ENCODE results near the gene IRF2. TPM values are rescaled to one million over a fixed set of nuclear protein-coding genes. Genes with fewer than 3 reads are reported as not detected.

Gene IRF2
- total RNA-seq, 1 donor from 2014 or later: 35.2 TPM

DNA sequence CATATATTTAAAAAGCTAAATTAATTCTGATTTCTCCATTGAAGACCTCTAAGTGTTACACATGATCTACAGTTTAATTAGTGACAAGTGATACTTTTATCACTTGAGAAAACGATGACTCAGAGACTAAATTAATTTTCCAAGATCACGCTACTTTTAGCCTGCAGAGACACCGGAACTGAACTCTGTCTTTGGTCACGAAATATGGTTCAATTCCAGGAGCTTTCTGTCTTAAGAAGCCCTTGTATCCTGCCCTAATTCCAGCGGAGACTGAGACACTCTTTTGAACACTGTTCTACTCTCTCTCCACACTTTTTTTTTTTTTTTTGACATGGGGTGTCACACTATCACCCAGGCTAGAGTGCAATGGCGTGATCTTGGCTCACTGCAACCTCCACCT lies 63.6 kb downstream of the IRF2 start:
- DNase-seq (ENCODE audit: extremely low read depth, low read depth, low spot score): no peak

DNA sequence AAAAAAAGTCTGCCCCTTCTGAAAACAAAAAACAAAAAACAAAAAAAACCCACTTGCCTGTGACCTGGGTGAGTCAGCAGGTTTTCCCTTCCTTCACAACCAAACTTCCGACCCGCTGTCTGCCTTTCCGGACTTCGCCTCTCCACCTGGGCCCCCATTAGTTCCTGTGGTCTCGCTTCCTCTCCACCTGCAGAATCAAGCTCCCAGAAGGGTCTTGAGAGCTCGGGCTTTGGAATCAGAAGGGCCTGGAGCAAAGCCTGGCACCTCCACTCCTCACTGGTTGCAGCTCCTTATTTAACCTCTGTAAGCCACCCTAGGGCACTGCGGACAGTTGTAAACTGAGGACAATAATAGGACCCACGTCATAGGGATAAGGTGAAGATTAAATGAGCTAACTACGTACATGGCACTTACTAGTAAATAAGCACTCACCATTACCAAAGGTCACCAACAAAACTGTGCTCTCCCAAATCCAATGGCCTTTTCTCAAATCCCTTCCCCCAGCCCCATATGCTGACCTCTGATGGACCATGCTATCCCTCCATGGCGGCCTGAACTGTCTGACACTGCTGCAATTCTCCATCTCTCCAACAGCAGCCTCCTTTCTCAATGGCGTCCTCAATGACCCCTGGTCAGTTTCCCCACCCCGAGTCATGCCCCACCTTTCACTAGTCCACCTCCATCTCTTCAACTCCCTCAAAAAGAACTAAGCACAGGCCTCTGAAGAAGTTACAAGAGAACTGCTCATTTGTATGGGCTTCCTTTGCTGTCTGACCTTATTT lies 64.2 kb downstream of the IRF2 start:
- DNase-seq (ENCODE audit: extremely low read depth, low read depth, low spot score): no peak

DNA sequence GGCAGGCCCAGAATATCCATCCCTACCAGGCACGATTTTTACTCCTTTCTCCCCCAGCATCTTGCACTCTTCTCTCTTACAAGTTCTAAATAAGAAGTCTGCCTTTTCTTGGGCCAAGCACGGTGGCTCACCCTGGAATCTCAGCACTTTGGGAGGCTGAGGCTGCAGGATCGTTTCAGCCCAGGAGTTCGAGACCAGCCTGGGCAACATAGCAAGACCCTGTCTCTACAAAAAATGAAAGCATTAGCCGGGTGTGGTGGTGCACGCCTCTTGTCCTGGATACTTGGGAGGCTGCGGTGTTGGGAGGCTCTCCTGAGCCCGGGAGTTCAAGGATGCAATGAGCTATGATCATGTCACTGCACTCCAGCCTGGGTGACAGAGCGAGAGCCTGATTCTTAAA lies 64.8 kb downstream of the IRF2 start:
- no peak for DNase-seq (ENCODE audit: extremely low read depth, low read depth, low spot score)

DNA sequence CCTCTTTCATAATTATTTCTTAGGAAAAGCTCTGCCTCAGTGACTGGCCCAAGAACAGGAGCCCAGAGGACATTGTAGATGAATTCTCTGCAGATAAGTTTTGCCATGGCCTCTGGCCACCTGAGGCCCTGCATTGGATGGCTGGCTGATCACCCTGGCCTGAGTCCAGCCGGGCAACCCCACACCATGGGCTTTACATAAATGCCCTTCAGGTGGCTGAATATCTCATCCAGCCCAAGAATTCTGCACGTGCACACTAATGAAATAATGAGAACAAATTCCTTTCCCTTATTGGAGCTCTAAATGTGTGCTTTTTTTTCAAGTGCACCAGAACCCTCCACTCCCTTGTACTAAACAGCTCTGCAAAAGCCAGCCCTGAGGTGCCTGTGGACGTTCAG lies 65.7 kb downstream of the IRF2 start:
- no peak for DNase-seq (ENCODE audit: extremely low read depth, low read depth, low spot score)

DNA sequence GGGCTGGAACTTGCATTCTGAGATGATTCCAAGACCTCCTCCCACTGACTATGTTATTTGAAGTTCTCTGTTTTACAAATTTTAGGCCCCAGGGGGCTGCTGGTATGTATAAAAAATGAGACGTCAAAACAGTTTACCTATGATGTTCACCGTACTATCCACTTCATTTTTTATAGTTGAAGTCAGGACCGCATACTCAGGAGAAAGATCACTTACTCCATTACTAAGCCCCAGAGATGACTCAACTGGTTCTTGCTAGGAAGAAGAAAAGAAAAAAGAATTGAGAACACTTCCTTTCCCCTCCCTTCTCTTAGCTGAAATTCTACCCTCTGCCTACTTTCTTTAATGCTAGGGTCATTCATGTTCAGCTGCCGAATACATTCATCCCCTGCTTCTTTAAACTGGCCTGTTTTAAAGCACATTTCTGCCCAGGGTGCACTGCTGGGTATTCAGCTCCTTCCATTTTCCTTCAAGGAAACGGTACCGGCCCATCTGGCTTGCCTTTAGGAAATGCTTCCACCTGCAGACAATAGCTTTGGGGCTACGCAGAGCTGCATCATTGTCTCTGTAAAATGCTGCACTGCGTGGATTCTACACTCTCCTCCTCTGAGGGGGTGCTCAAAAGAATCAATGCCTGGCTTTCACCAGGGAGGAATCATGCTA lies 66.2 kb downstream of the IRF2 start:
- no peak for DNase-seq (ENCODE audit: extremely low read depth, low read depth, low spot score)

DNA sequence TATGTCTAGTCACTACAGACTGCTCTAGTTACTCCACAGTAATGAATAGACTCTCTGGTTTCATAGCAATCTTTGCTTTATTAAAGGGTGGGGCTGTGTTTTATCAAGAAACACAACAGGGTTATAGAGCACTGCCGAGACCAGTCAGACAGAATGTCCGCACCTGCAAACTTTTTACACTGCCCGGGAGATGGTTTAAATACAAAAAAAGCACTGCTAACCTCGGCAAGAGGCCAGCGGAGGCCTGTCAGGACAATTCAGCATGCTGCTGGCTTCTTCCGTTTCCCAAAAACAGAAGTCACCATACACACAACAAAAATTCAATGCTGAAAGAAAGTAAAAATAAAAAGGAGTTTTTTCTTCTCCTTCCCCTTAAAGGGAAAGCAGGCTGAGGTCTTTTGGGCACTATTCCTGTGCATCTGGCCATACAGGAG lies 67.4 kb downstream of the IRF2 start:
- DNase-seq (ENCODE audit: extremely low read depth, low read depth, low spot score): no peak

DNA sequence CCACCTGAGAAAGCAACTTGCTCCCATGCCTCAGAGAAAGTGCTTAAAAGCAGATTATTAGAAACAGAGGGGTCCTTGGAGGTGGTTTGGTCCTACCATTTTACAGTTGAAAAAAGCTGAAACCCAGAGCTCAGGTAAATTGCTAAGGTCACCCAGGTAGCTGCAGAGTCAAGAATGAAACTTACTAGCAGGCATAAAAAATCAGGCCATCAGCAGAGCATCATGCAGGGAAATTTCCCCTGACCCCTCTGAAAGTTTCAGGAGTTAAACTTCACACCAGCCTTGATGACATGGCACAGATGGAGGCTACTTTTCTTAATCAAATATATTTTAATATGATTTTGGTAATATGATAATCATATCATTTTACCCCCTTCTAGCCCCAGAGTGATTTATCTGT lies 70.3 kb downstream of the IRF2 start:
- no peak for DNase-seq (ENCODE audit: extremely low read depth, low read depth, low spot score)

DNA sequence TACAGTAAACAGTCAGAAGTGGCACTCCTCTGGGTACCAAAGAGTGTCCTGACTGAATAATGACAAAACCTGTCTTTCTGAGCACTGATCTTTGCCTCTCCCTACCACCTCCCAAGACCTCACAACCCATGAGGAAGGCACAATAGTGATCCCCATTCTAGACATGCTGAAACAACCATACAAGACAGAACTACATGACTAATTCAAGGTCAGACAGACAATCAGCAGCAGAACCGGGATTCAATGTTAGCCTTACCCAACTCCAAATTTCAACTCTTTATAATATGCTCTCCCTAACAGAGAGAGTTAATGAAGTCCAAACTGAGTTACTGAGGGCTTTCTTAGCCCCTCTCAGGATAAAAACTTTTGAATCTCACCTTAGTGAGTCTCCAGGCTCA lies 71.0 kb downstream of the IRF2 start:
- no peak for DNase-seq (ENCODE audit: extremely low read depth, low read depth, low spot score)

DNA sequence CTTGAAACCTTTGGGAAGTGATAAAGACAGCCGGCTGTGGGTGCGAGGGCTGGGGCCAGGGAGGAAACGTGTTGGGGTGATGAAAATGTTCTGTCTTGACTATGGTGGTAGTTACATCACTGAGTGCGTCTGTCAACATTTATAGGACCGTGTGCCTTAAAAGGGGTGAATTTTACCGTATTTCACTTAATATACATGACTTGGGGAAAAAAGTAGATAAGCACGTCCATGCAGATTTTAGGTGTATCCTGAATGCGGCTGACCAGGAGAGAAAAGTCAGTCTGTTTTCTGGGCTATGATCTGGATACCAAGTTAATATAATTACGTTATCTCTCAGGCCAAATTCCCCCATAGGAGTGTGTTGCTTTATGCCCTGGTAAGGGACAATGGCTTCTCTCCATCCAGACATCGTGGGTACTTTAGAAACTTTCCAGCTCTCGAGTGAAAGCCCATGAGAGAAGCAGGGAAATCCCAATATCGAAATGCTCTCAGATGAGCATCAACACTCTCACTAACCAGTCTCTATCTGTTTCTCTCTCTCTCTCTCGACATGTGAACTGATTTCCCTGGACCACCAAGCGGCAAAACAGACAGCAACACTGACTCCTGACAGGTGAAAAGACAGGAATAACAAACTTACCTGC lies 71.5 kb downstream of the IRF2 start:
- no peak for DNase-seq (ENCODE audit: extremely low read depth, low read depth, low spot score)

DNA sequence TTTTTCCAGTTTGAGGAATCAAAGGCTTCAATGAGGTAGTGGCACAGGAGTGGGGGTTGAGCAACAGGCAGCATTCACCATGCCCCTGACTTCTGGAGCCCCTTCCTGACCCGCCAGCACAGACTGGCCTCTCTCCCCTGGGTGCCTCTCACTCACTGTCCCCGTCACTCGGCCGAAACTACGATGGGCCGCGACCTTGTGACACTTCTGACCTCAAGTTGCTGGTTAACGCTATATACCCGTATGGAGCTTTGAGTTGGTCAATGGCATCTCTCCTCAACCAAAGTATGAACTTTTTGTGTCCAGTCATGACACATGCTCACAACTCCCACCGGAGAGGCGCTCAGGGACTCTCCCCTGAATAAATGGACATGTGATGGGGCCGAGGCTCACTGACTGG lies 72.1 kb downstream of the IRF2 start:
- DNase-seq (ENCODE audit: extremely low read depth, low read depth, low spot score): no peak

DNA sequence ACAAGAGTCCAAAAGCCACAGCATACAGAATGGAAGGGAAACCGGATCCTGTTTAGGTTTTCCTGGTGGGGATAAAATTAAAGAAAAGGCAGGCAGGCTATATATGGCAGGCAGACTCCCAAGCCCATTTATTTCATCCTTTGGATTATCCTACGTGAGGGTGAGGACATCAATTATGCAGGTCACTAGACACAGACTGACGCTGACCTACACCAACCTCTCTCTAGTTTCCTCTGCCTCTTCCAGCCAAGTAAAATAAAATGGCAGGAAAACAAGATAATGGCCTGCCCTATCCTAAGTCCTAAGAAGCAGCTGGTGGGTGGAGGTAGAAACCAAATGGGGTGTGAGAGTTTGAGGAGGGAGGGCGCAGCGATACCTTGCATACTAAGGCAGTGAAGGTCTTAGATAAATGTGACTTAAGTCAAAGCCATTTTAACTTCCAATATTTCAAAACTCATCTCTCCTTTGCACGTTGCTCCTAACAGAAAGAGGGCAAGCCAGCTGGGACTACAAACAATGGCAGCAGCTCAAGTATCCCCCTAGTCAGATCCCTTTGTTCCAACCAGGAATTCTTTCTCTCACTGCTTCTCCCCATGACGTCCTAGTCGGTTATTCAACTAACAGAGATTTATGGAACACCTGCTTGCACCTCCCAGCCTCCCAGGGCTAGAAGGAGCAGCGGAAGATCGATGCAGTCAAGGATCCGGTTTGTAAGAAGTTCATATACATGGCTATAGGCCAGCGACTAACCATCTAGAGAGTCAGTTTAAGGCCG lies 72.8 kb downstream of the IRF2 start:
- no peak for DNase-seq (ENCODE audit: extremely low read depth, low read depth, low spot score)

DNA sequence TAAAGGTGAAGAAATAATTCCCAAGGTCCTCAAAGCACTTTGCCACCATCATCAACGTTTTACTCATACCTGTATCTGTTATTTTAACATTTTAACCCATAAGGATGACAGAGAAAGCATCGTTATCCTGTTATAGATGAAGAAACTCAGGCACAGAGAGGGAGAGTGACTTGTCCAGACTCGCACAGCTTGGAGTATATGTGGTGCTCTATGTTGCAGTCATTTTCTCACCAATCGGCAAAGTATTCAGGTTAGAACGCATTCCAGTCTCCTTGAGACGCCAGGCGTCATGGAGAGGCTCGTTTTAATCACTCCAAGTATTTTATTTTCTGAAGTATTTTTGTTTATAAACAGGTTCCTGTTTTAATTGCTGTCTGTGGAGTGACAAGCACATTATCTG lies 73.5 kb downstream of the IRF2 start:
- no peak for DNase-seq (ENCODE audit: extremely low read depth, low read depth, low spot score)

DNA sequence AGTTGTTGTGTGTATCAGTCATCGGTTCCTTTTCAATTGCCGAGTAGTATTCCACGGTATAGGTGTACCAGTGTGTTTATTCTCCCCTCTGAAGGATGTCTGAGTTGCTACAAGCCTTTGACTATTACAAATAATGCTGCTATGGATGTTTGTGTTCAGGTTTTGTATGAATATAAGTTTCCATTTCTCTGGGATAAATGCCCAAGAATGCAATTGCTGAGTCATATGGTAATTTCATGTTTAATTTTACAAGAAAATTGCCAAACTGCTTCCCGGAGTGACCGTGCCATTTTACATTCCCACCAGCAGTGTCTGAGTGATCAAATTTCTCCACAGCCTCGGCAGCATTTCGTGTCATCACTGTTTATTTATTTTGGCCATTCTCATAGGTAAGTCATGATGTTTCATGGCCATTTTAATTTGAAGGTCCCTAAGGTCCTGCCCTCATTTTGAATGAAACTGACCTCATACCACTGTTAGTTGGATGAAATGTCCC lies 73.9 kb downstream of the IRF2 start:
- no peak for DNase-seq (ENCODE audit: extremely low read depth, low read depth, low spot score)

DNA sequence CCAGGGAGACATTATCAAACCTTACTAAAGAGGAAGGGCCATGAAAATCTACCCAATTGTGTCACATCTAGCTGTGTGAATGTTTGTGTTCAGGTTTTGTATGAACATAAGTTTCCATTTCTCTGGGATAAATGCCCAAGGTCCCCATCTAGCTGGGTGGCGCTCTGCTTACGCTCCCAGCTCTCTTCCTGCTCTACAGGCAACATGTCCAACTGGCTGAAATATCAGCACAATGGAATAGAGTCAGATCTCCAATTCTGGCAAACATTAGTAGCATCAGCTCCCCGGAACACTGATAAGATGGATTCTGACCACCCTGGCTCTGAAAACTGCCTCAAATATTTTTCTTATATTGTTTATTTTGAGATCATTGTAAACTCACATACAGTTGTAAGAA lies 74.8 kb downstream of the IRF2 start:
- DNase-seq (ENCODE audit: extremely low read depth, low read depth, low spot score): no peak

DNA sequence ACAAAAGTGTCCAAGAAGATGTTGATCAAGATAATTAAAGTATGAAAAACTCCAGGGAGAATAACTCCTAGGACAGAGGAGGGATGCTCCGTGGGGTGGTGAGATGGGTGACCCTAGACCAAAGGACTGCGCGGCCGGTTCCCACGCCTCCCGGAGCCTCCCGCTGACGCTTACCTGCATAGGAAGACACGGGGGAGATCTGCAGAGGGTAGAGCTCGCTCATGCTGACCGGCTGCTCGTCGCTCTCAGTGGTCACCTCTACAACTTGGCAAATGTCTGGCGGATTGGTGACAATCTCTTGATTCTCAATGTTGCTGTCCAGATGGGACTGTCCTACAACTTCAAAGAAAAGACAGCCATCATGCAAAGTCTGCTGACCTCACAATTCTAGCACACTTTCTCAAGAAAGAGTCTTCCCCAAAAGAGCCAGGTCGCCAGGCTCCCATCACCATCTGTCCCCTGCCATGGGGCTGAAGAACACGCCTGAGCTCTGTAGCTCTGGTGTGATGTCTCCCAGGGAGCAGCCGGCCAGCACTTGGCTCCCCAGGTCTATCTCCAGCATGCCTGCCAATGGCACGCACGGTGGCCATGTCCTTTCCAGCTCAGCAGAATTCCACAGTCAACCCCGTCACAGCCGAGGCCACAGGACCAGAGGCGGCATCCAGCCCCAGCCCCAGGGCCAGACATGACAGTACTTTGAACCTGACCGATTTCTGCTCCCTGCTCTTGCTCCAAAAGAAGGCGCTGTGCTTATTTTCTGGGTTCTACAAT lies 75.4 kb downstream of the IRF2 start:
- no peak for DNase-seq (ENCODE audit: extremely low read depth, low read depth, low spot score)

DNA sequence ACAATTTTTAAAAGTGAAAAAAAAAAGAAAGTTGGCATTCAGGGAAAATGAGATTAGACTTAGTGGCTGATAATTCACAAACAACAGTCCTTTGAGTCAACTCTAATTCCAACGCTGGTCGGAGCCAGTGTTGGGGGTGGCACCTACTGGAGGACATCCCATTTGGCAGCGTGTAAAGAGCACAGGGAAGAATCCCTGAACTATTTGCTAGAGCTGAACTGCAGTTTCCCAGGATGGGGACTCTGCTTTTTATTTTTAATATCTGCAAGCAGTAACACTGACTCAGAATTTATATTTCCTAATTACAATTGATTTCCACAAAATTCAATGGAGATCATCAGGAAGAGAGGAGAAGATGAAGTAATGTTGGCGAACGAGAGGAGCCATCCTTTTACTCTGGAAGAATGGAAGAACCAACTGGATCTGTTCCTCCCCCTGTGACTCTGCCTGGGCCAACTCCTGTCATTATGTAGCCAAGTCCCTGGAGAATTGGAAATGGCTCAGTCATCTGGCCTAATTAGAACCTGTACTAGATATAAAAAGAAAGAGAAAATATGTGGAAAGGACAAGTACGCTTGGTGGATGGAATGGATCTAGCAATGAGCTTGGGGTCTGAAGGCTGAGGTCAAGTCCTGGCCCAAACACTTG lies 76.7 kb downstream of the IRF2 start:
- no peak for DNase-seq (ENCODE audit: extremely low read depth, low read depth, low spot score)

DNA sequence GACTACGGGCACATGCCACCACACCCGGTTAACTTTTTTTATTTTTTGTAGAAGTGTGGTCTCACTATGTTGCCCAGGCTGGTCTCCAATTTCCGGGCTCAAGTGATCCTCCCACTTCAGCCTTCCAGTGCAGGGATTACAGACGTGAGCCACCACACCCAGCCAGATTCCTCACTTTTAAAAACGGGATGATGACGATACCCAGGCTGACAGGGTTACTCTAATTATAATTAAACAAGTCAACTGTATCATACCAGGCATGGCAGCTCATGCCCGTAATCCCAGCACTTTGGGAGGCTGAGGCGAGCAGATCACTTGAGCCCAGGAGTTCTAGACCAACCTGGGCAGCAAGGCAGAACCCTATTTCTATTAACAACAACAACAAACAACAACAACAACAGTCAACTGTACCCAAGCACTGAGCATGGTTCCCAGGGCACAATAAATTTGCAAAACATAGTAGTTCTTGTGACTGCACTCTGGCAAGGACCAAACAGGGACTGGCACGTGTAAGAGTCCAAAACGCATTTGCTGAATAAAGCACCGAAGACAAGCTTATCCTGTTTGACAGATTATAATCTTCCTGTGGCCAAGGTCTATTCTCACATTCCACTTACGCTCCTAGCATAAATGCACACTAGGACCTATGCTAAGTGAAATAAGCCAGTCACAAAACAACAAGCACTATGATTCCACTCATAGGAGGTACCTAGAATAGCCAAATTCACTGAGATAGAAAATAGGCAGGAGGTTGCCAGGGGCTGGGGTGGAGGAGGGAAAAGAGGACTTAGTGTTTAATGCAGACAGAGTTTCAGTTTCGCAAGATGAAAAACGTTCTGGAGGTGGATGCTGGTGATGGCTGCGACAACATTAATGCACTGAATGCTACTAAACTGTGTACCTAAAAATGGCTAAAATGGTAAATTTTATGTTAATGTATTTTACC lies 77.5 kb downstream of the IRF2 start:
- no peak for DNase-seq (ENCODE audit: extremely low read depth, low read depth, low spot score)

DNA sequence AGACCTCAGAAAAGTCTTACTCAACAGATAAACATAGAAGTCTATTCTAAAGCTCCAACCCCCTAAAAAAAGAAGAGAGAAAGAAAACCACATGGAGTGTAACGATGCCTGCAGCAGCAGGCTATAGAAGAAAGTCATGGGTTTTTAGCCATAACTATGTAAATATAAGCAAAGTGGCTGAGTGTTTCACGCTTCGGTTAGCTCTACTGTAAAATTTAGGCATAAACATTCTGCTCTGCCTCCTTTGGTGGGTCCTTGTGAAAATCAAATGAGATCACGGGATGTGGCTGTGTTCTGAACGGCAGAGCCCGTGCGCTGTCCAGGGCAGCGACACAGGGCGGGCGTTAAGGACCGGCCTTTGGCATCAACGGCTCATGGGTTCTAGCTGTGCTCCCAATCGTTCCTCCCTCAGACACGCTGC lies 78.4 kb downstream of the IRF2 start:
- DNase-seq (ENCODE audit: extremely low read depth, low read depth, low spot score): no peak

DNA sequence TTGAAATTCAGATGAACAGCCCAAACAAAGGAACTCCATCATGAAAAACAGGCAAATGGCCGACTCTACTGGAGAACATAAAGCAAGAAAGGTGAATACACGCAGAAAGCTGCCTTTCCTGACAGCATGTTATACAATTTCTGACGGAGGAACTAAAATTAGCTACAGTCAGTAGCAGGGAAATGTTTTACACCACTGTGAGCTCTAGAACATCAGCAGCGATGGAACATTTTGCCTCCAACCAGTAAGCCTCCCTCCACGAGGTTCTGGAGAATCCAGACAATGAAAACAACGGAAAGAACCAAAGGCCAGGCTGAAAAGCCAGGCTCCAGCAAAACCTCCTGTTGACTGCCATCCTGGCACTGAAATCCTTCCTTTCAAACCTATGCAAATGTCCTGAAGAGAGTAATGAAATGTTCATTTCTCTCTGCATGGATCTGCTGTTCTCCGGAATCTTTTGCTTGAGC lies 78.9 kb downstream of the IRF2 start:
- no peak for DNase-seq (ENCODE audit: extremely low read depth, low read depth, low spot score)
